Activated CD8-positive, alpha-beta memory T cell treated with anti-CD3 and anti-CD28 coated beads, Interleukin-2, amount 10 ng/mL, durations not matched to agents 7 days and 5 days (primary cell): Measurements from ENCODE around the gene GTPBP4. TPM values are rescaled to one million over a fixed set of nuclear protein-coding genes. Genes with fewer than 3 reads are reported as not detected.

Experiments used
- ATAC-seq: fragments of 150-1000 bp; cut with Tn5 transposase; one replicate; pipeline ENCODE4 v1.10.0; 2021; ENCODE audit warnings: moderate library complexity
- CTCF ChIA-PET: fragments of 350-600 bp; sonication (Branson Sonifier 250); formaldehyde crosslinking; loops from one replicate; lab custom pipeline; 2021; ENCODE audit warnings: antibody characterized with exemption; lab: Charles Lee
- DNase-seq: peaks from one replicate; pipeline ENCODE4 v3.0.0-alpha.2; 2020
- H3K27ac Mint-ChIP-seq: one replicate; pipeline ENCODE4 v1.8.0; 2021; ENCODE audit warnings: mild to moderate bottlenecking, mixed read lengths
- H3K27me3 Mint-ChIP-seq: one replicate; pipeline ENCODE4 v1.8.0; 2021; ENCODE audit warnings: mixed read lengths
- H3K36me3 Mint-ChIP-seq: one replicate; pipeline ENCODE4 v1.8.0; 2021; ENCODE audit warnings: mild to moderate bottlenecking, mixed read lengths
- H3K4me1 Mint-ChIP-seq: one replicate; pipeline ENCODE4 v1.8.0; 2021; ENCODE audit warnings: mixed read lengths
- H3K4me3 Mint-ChIP-seq: one replicate; pipeline ENCODE4 v1.8.0; 2021; ENCODE audit warnings: mild to moderate bottlenecking, moderate library complexity, mixed read lengths
- H3K9me3 Mint-ChIP-seq: one replicate; pipeline ENCODE4 v1.8.0; 2022; ENCODE audit warnings: low read depth, mixed read lengths
- total RNA-seq, 2 experiments: library from RNA; stranded (reverse); gene quantifications; one replicate each; pipeline ENCODE4 v1.2.3, GENCODE V29; 2021

Gene GTPBP4
- total RNA-seq, 2 experiments from 2014 or later, result 66.1 to 88.2 TPM

GRCh38 chr10:1048732-1049424, 60.6 kb downstream of the GTPBP4 start, which contains the start of gene IDI1:
IDI1 (minus strand) TSS chr10:1049119; CDS start chr10:1049003, 116 bp downstream.
- Mint-ChIP-seq H3K36me3 (peaks cover 58% of the 10 kb centered on the region), H3K27me3 (no peaks in the 10 kb centered on the region), H3K27ac (peak within 1 kb of the TSS; percentile 97), H3K9me3 (no peaks in the 10 kb centered on the region), H3K4me3 (peak within 1 kb of the TSS; percentile 95), H3K4me1 (peaks cover 66% of the 10 kb centered on the region)
- ATAC-seq, result peak; percentile 86
- CTCF ChIA-PET, result interaction anchor here (0.8 to 1.6 kb wide), 4 partner anchors 24 to 62 kb away, joined by 3 to 4 read pairs (median 3); partner anchors contain the start of genes GTPBP4 and IDI2
- DNase-seq, result peak; percentile 98

- DNase-seq (no peak), ATAC-seq (no peak)
- peaks cover 66% of the 10 kb centered on the region for H3K4me1 Mint-ChIP-seq
- no peaks in the 10 kb centered on the region for H3K9me3 Mint-ChIP-seq
- no peaks in the 10 kb centered on the region for H3K27me3 Mint-ChIP-seq
- peak overlapping the region; percentile 97 for H3K27ac Mint-ChIP-seq
- peaks cover 58% of the 10 kb centered on the region for H3K36me3 Mint-ChIP-seq
- H3K4me3 Mint-ChIP-seq, result peak overlapping the region; percentile 95
- CTCF ChIA-PET, result interaction anchor here (1.2 to 1.6 kb wide), 3 partner anchors 11 to 24 kb away, joined by 3 to 4 read pairs (median 3); partner anchors contain the start of gene IDI2
Measured at GRCh38 chr10:1049425-1049958, 61.3 kb downstream of the GTPBP4 start.

DNA sequence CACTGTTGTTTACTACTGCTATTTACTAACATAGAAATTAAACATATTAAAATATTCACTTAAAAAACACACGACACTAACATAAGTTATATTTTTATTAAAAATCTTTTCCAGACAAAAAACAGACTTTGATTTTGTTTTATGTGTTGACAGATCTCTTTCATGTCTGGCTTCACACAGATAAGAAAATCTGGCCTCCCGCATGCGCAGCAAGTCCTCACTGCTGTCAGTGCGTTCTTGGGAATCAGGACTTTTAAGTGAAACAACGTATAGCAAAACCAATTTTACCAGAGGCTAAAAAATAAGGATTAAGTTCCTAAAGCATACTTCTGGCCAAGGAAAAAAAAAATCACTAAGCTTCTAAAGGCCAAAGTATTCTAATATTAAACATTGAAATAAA, 61.9 kb downstream of the GTPBP4 start:
- ATAC-seq (no peak), DNase-seq (no peak)
- CTCF ChIA-PET, result interaction anchor here (1.2 to 1.6 kb wide), 2 partner anchors 11 to 13 kb away, joined by 3 read pairs; no protein-coding TSS in a partner anchor
- Mint-ChIP-seq H3K27me3 (no peaks in the 10 kb centered on the region), H3K9me3 (no peaks in the 10 kb centered on the region), H3K27ac (peak overlapping the region; percentile 97), H3K36me3 (peaks cover 56% of the 10 kb centered on the region), H3K4me3 (peak overlapping the region; percentile 95), H3K4me1 (peaks cover 66% of the 10 kb centered on the region)

- Mint-ChIP-seq H3K27me3 (no peaks in the 10 kb centered on the region), H3K36me3 (peaks cover 52% of the 10 kb centered on the region), H3K27ac (peak overlapping the region; percentile 63), H3K4me3 (peak overlapping the region; percentile 95), H3K4me1 (peaks cover 65% of the 10 kb centered on the region), H3K9me3 (no peaks in the 10 kb centered on the region)
- DNase-seq (peak; percentile 74), ATAC-seq (no peak)
- CTCF ChIA-PET, result interaction anchor here (1.2 to 1.6 kb wide), 2 partner anchors 10 to 14 kb away, joined by 3 read pairs; no protein-coding TSS in a partner anchor
Measured at GRCh38 chr10:1050554-1050953, 62.3 kb downstream of the GTPBP4 start.

- Mint-ChIP-seq H3K27me3 (no peaks in the 10 kb centered on the region), H3K9me3 (no peaks in the 10 kb centered on the region), H3K4me1 (peaks cover 76% of the 10 kb centered on the region), H3K4me3 (peak overlapping the region; percentile 100), H3K27ac (peak overlapping the region; percentile 35), H3K36me3 (peaks cover 42% of the 10 kb centered on the region)
- CTCF ChIA-PET, result no interaction called here
- DNase-seq, result no peak
- no peak for ATAC-seq
Measured at GRCh38 chr10:1054684-1055083, 66.5 kb downstream of the GTPBP4 start.

DNA sequence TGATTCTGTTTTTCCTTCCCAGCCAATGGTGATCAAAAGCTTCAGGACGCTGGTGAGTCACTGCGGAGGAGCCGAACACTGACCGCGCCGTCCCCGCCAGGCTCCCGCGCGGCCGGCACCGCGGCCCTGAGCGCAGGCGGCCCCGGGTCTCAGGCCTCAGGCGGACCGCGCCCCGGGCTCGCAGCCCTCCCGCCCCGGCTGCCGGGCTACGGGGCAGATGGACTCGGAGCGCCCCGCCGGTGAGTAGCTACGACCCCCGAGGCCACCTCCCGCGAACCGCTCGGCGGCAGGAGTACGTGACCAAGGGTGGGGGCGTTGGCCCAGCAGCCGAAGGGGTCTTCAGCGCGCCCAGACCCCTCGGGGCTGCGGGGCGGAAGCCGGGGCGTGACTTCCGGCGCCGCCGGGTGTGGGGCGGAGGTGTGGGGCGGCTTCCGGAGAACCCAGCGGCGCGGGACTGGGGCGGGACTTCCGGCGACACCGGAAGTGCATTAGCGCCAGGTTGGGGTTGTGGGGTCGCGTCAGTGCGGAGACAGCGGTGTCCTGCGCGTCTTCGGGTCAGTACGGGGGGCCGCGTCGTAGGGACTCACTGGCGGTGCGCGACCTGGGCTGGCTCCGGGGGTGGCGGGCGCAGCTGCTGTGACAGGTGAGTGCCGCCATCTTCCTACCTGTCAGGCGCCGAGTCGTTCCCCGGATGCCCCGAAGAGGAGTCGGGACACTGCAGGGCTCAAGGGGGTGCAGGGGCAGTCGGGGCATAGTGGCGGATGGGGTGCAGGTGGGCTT, 68.3 kb downstream of the GTPBP4 start, which contains the start of gene WDR37:
WDR37 (plus strand) TSS at position 60 of the 780 bp plus-strand sequence. CDS start 15,771 bp downstream, outside the sequence.
- DNase-seq (peak; percentile 91), ATAC-seq (peak; percentile 93)
- H3K27ac Mint-ChIP-seq, result peak within 1 kb of the TSS; percentile 95
- no peaks in the 10 kb centered on the region for H3K27me3 Mint-ChIP-seq
- peaks cover 79% of the 10 kb centered on the region for H3K4me1 Mint-ChIP-seq
- peaks cover 34% of the 10 kb centered on the region for H3K36me3 Mint-ChIP-seq
- CTCF ChIA-PET, result interaction anchor here (1.8 kb wide), 2 partner anchors 12 to 13 kb away, joined by 5 to 7 read pairs; no protein-coding TSS in a partner anchor
- H3K9me3 Mint-ChIP-seq, result no peaks in the 10 kb centered on the region
- H3K4me3 Mint-ChIP-seq, result peak within 1 kb of the TSS; percentile 100

GRCh38 chr10:1057106-1057657, 68.9 kb downstream of the GTPBP4 start:
- Mint-ChIP-seq H3K4me1 (peaks cover 80% of the 10 kb centered on the region), H3K4me3 (peak overlapping the region; percentile 100), H3K9me3 (no peaks in the 10 kb centered on the region), H3K27ac (peak overlapping the region; percentile 95), H3K36me3 (peaks cover 32% of the 10 kb centered on the region), H3K27me3 (no peaks in the 10 kb centered on the region)
- CTCF ChIA-PET, result interaction anchor here (0.8 to 0.9 kb wide), 2 partner anchors 16 to 18 kb away, joined by 3 read pairs; no protein-coding TSS in a partner anchor
- ATAC-seq (no peak), DNase-seq (no peak)

GRCh38 chr10:1058017-1058416, 69.8 kb downstream of the GTPBP4 start:
- ATAC-seq (no peak), DNase-seq (no peak)
- CTCF ChIA-PET, result interaction anchor here (0.9 kb wide), 1 partner anchor 15 kb away, joined by 3 read pairs; no protein-coding TSS in a partner anchor
- Mint-ChIP-seq H3K27ac (peak overlapping the region; percentile 95), H3K4me1 (peaks cover 80% of the 10 kb centered on the region), H3K4me3 (peak overlapping the region; percentile 100), H3K9me3 (no peaks in the 10 kb centered on the region), H3K27me3 (no peaks in the 10 kb centered on the region), H3K36me3 (peaks cover 24% of the 10 kb centered on the region)

GRCh38 chr10:1059902-1060301, 71.7 kb downstream of the GTPBP4 start:
- peaks cover 77% of the 10 kb centered on the region for H3K4me1 Mint-ChIP-seq
- peak overlapping the region; percentile 50 for H3K27ac Mint-ChIP-seq
- DNase-seq (no peak), ATAC-seq (no peak)
- peaks cover 20% of the 10 kb centered on the region for H3K36me3 Mint-ChIP-seq
- CTCF ChIA-PET, result interaction anchor here (1.4 kb wide), 1 partner anchor 20 kb away, joined by 3 read pairs; no protein-coding TSS in a partner anchor
- H3K4me3 Mint-ChIP-seq, result no peak overlapping the region
- no peaks in the 10 kb centered on the region for H3K27me3 Mint-ChIP-seq
- H3K9me3 Mint-ChIP-seq, result no peaks in the 10 kb centered on the region

- H3K4me1 Mint-ChIP-seq, result peaks cover 77% of the 10 kb centered on the region
- H3K4me3 Mint-ChIP-seq, result peak overlapping the region; percentile 11
- peaks cover 23% of the 10 kb centered on the region for H3K36me3 Mint-ChIP-seq
- CTCF ChIA-PET, result no interaction called here
- no peaks in the 10 kb centered on the region for H3K9me3 Mint-ChIP-seq
- peak overlapping the region; percentile 69 for H3K27ac Mint-ChIP-seq
- H3K27me3 Mint-ChIP-seq, result no peaks in the 10 kb centered on the region
- ATAC-seq (no peak), DNase-seq (no peak)
Measured at GRCh38 chr10:1061930-1062774, 73.9 kb downstream of the GTPBP4 start.

- peak overlapping the region; percentile 69 for H3K27ac Mint-ChIP-seq
- peaks cover 75% of the 10 kb centered on the region for H3K4me1 Mint-ChIP-seq
- H3K9me3 Mint-ChIP-seq, result no peaks in the 10 kb centered on the region
- DNase-seq (peak; percentile 55), ATAC-seq (peak; percentile 78)
- peaks cover 22% of the 10 kb centered on the region for H3K36me3 Mint-ChIP-seq
- no peaks in the 10 kb centered on the region for H3K27me3 Mint-ChIP-seq
- CTCF ChIA-PET, result no interaction called here
- H3K4me3 Mint-ChIP-seq, result peak overlapping the region; percentile 11
Measured at GRCh38 chr10:1063232-1063865, 75.1 kb downstream of the GTPBP4 start.

GRCh38 chr10:1064964-1065247, 76.7 kb downstream of the GTPBP4 start:
- CTCF ChIA-PET, result no interaction called here
- Mint-ChIP-seq H3K4me3 (no peak overlapping the region), H3K27ac (no peak overlapping the region), H3K36me3 (peaks cover 21% of the 10 kb centered on the region), H3K4me1 (peaks cover 78% of the 10 kb centered on the region), H3K9me3 (no peaks in the 10 kb centered on the region), H3K27me3 (no peaks in the 10 kb centered on the region)
- no peak for ATAC-seq
- DNase-seq, result no peak
